NCI-H748 (cell line): Measurements from ENCODE around the gene SMAD9.
A peak's percentile ranks its signal among the peaks of the same experiment; 100 is the strongest.

Experiments used
- DNase-seq: peaks from one replicate; lab custom pipeline; 2025; ENCODE audit not compliant: unreplicated experiment; lab: John Stamatoyannopoulos, UW

Gene SMAD9

GRCh38 chr13:36919833-36920615 is at the start of gene SMAD9:
Gene SMAD9, minus strand, starts transcription at chr13:36920238. Its CDS starts 40,549 bp downstream, at chr13:36879689.
- DNase-seq, result peak; percentile 87

- DNase-seq, result no peak
These were observed 46.4 kb upstream of the SMAD9 start for GRCh38 chr13:36966404-36966803.

- DNase-seq, result no peak
These were observed 45.7 kb upstream of the SMAD9 start for GRCh38 chr13:36965767-36966166.

GRCh38 chr13:36959456-36960116 is 39.5 kb upstream of the SMAD9 start:
- no peak for DNase-seq

- DNase-seq, result no peak
These were observed 34.5 kb upstream of the SMAD9 start for GRCh38 chr13:36954542-36954941.

- DNase-seq, result no peak
These were observed 30.9 kb upstream of the SMAD9 start for GRCh38 chr13:36950920-36951319.

GRCh38 chr13:36950330-36950729 is 30.3 kb upstream of the SMAD9 start:
- no peak for DNase-seq

- DNase-seq, result no peak
These were observed 25.0 kb upstream of the SMAD9 start for GRCh38 chr13:36945078-36945477.

GRCh38 chr13:36925603-36926002 is 5.6 kb upstream of the SMAD9 start:
- DNase-seq, result no peak

- no peak for DNase-seq
These were observed 4.0 kb upstream of the SMAD9 start for GRCh38 chr13:36924001-36924400.

- DNase-seq, result no peak
These were observed 1.7 kb upstream of the SMAD9 start for GRCh38 chr13:36921631-36922301.

- DNase-seq, result peak; percentile 49
These were observed 663 bp upstream of the SMAD9 start for GRCh38 chr13:36920616-36921185.

GRCh38 chr13:36919171-36919832 is 736 bp downstream of the SMAD9 start:
- DNase-seq, result peak; percentile 81

- peak; percentile 52 for DNase-seq
These were observed 1.5 kb downstream of the SMAD9 start for GRCh38 chr13:36918246-36919131.

- DNase-seq, result no peak
These were observed 2.7 kb downstream of the SMAD9 start for GRCh38 chr13:36917311-36917710.

GRCh38 chr13:36915896-36916640 is 4.0 kb downstream of the SMAD9 start:
- peak; percentile 51 for DNase-seq

GRCh38 chr13:36915106-36915505 is 4.9 kb downstream of the SMAD9 start:
- peak; percentile 45 for DNase-seq

GRCh38 chr13:36914648-36915047 is 5.4 kb downstream of the SMAD9 start:
- DNase-seq, result no peak

GRCh38 chr13:36913463-36913862 is 6.6 kb downstream of the SMAD9 start:
- DNase-seq, result peak; percentile 85
